Muscle layer of colon (tissue), 2 donors: Measurements from ENCODE around the gene MSANTD2.
"Not testable (repeated sequence)": the region's sequence is repeated elsewhere in the genome, so short reads cannot be mapped to it uniquely, and the experiment has no call there.

Experiments
- H3K27ac ChIP-seq: one replicate; pipeline ENCODE4 v1.7.0; 2013; ENCODE audit warnings: low read depth, mild to moderate bottlenecking, low read length, moderate library complexity
- H3K27me3 ChIP-seq, 2 donors: one replicate each; pipeline ENCODE4 v1.7.0; 2013; ENCODE audit warnings: low read length in 2 of 2, mild to moderate bottlenecking in 2 of 2; ENCODE audit not compliant: insufficient read depth in 2 of 2, control insufficient read depth in 1 of 2
- H3K36me3 ChIP-seq: one replicate; pipeline ENCODE4 v1.7.0; 2013; ENCODE audit warnings: mild to moderate bottlenecking, low read length; ENCODE audit not compliant: insufficient read depth
- H3K4me1 ChIP-seq: one replicate; pipeline ENCODE4 v1.7.0; 2013; ENCODE audit warnings: mild to moderate bottlenecking, low read length; ENCODE audit not compliant: insufficient read depth
- H3K4me3 ChIP-seq, 2 donors: one replicate each; pipeline ENCODE4 v1.7.0; 2013; ENCODE audit warnings: low read length in 2 of 2, low read depth in 1 of 2, mild to moderate bottlenecking in 1 of 2, moderate library complexity in 1 of 2
- H3K9ac ChIP-seq: one replicate; pipeline ENCODE4 v1.7.0; 2013; ENCODE audit warnings: low read length
- H3K9me3 ChIP-seq: one replicate; pipeline ENCODE4 v1.7.0; 2013; ENCODE audit warnings: mild to moderate bottlenecking, low read length
- donor health status: abdominal sarcoma.
- donor health status: Adenocarcinoma of cecum.

The MSANTD2 gene

GRCh38 chr11:124793466-124794278, 6.5 kb downstream of the MSANTD2 start:
- no peaks in the 10 kb centered on the region for H3K9me3 ChIP-seq
- no peak overlapping the region for H3K9ac ChIP-seq
- no peak overlapping the region for H3K4me3 ChIP-seq
- no peaks in the 10 kb centered on the region for H3K27me3 ChIP-seq
- H3K27ac ChIP-seq: no peak overlapping the region
- peaks cover 11% of the 10 kb centered on the region for H3K4me1 ChIP-seq
- no peaks in the 10 kb centered on the region for H3K36me3 ChIP-seq

DNA sequence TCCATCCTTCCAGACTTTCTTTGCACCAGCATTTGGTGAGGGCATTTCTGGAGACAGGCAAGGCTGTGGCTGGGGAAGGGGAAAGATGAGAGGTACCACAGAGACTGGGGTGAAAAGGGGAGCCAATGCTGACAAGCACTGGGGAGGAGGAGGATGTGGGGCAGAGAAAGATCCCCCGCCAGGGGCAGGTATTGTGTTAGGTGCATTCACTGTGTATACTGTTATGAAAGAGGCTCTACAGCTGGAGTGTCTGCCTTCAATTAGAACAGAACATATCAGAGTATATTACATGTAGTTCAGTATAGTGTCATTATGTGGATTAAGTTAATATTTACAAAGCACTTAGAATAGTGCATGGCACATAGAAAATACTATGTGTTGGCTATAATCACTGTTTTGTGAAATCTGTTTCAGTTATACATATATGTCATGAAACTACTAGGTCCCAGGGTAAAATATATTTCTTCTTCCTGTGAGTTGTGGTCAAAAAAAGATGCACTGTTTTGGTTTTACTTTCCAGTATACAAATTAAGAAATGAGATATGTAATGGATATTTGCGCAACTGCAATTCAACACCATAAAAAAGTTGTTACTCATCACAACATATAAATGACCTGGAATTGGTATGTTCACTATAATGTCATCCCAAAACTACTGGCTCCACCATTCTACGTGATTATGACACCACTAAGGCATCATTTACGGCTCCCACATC, 8.4 kb downstream of the MSANTD2 start:
- Histone ChIP-seq H3K36me3 (no peaks in the 10 kb centered on the region), H3K4me1 (peaks cover 7% of the 10 kb centered on the region), H3K4me3 (no peak overlapping the region), H3K9ac (no peak overlapping the region), H3K27me3 (no peaks in the 10 kb centered on the region), H3K27ac (no peak overlapping the region), H3K9me3 (no peaks in the 10 kb centered on the region)

DNA sequence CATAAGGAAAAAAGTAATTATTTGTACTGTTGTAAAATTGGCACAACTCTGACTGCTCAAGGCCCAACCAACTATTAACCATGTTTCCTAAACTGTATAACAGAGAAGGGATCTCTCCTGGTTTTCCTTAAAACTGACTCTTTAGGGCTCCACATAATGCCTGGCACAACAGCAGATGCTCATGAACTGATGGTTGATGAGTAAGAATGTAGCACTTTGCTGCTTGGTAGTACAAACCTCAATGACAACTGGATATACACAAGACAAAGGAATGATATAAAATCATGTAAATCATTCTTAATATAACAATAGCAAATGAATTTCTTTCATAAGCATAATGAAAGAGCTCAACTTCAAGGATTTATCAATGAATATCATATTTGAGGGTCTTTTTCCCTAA, 11.7 kb downstream of the MSANTD2 start:
- H3K9me3 ChIP-seq: no peaks in the 10 kb centered on the region
- no peaks in the 10 kb centered on the region for H3K27me3 ChIP-seq
- H3K27ac ChIP-seq: no peak overlapping the region
- no peak overlapping the region for H3K9ac ChIP-seq
- H3K4me3 ChIP-seq: no peak overlapping the region
- no peaks in the 10 kb centered on the region for H3K36me3 ChIP-seq
- peaks cover 6% of the 10 kb centered on the region for H3K4me1 ChIP-seq

GRCh38 chr11:124784051-124784450, 16.2 kb downstream of the MSANTD2 start:
- H3K9ac ChIP-seq: no peak overlapping the region
- no peaks in the 10 kb centered on the region for H3K27me3 ChIP-seq
- no peaks in the 10 kb centered on the region for H3K9me3 ChIP-seq
- no peaks in the 10 kb centered on the region for H3K4me1 ChIP-seq
- H3K36me3 ChIP-seq: no peaks in the 10 kb centered on the region
- H3K27ac ChIP-seq: no peak overlapping the region
- H3K4me3 ChIP-seq: no peak overlapping the region

GRCh38 chr11:124783002-124783401, 17.2 kb downstream of the MSANTD2 start:
- Histone ChIP-seq H3K4me3 (no peak overlapping the region), H3K27ac (no peak overlapping the region)

GRCh38 chr11:124779568-124779967, 20.6 kb downstream of the MSANTD2 start:
- Histone ChIP-seq H3K9me3 (no peaks in the 10 kb centered on the region), H3K9ac (no peak overlapping the region), H3K36me3 (no peaks in the 10 kb centered on the region), H3K27me3 (no peaks in the 10 kb centered on the region), H3K4me1 (no peaks in the 10 kb centered on the region), H3K27ac (no peak overlapping the region), H3K4me3 (no peak overlapping the region)

More at GRCh38 chr11:124783002-124783401, 17.2 kb downstream of the MSANTD2 start:
- Histone ChIP-seq H3K9ac (no peak overlapping the region), H3K9me3 (no peaks in the 10 kb centered on the region), H3K27me3 (no peaks in the 10 kb centered on the region), H3K4me1 (no peaks in the 10 kb centered on the region), H3K36me3 (no peaks in the 10 kb centered on the region)

GRCh38 chr11:124778281-124778680, 21.9 kb downstream of the MSANTD2 start:
- no peaks in the 10 kb centered on the region for H3K4me1 ChIP-seq
- H3K36me3 ChIP-seq: peaks cover 1% of the 10 kb centered on the region
- no peaks in the 10 kb centered on the region for H3K9me3 ChIP-seq
- no peak overlapping the region for H3K27ac ChIP-seq
- H3K27me3 ChIP-seq: no peaks in the 10 kb centered on the region
- no peak overlapping the region for H3K4me3 ChIP-seq
- no peak overlapping the region for H3K9ac ChIP-seq

GRCh38 chr11:124776865-124777645, 23.2 kb downstream of the MSANTD2 start:
- no peak overlapping the region for H3K27ac ChIP-seq
- no peaks in the 10 kb centered on the region for H3K27me3 ChIP-seq
- no peak overlapping the region for H3K4me3 ChIP-seq
- no peak overlapping the region for H3K9ac ChIP-seq
- peaks cover 10% of the 10 kb centered on the region for H3K36me3 ChIP-seq
- H3K9me3 ChIP-seq: no peaks in the 10 kb centered on the region
- H3K4me1 ChIP-seq: no peaks in the 10 kb centered on the region

- not testable (repeated sequence) for H3K9ac ChIP-seq, H3K4me3 ChIP-seq, H3K27me3 ChIP-seq, H3K4me1 ChIP-seq, H3K9me3 ChIP-seq, H3K27ac ChIP-seq
- peaks cover 46% of the 10 kb centered on the region for H3K36me3 ChIP-seq
These were observed 29.2 kb downstream of the MSANTD2 start for GRCh38 chr11:124770959-124771358.

- H3K27me3 ChIP-seq: no peaks in the 10 kb centered on the region
- H3K4me1 ChIP-seq: no peaks in the 10 kb centered on the region
- no peak overlapping the region for H3K9ac ChIP-seq
- H3K9me3 ChIP-seq: no peaks in the 10 kb centered on the region
- no peak overlapping the region for H3K27ac ChIP-seq
- H3K36me3 ChIP-seq: peaks cover 46% of the 10 kb centered on the region
- H3K4me3 ChIP-seq: no peak overlapping the region
These were observed 30.1 kb downstream of the MSANTD2 start for GRCh38 chr11:124769806-124770774.
